Nephron (organoid): ENCODE data around the gene BANF2.

ENCODE experiments used
- H3K27ac Mint-ChIP-seq, 3 experiments: 2 replicates each; pipeline ENCODE4 v1.8.0; 2020; ENCODE audit warnings: mixed read lengths in 3 of 3, mild to moderate bottlenecking in 2 of 3, moderate library complexity in 1 of 3
- H3K27me3 Mint-ChIP-seq: 2 replicates; pipeline ENCODE4 v1.8.0; 2021; ENCODE audit warnings: low read depth, mild to moderate bottlenecking, moderate library complexity, mixed read lengths
- H3K36me3 Mint-ChIP-seq: 2 replicates; pipeline ENCODE4 v1.8.0; 2020; ENCODE audit warnings: low read depth, mixed read lengths
- H3K4me1 Mint-ChIP-seq: 2 replicates; pipeline ENCODE4 v1.8.0; 2020; ENCODE audit warnings: mixed read lengths
- H3K4me3 Mint-ChIP-seq, 3 experiments: 2 replicates each; pipeline ENCODE4 v1.8.0; 2020; ENCODE audit warnings: mild to moderate bottlenecking in 3 of 3, mixed read lengths in 3 of 3, moderate library complexity in 2 of 3
- H3K9me3 Mint-ChIP-seq: 2 replicates; pipeline ENCODE4 v1.8.0; 2020; ENCODE audit warnings: mixed read lengths
- CTCF ChIP-seq, 3 experiments: fragments of 200-600 bp; sonication (generic); IDR thresholded peaks; one replicate each; pipeline ENCODE4 v1.5.0; 2021; ENCODE audit warnings: antibody characterized with exemption in 3 of 3; ENCODE audit not compliant: unreplicated experiment in 3 of 3

BANF2 gene

GRCh38 chr20:17756529-17756928 lies 56.8 kb downstream of the BANF2 start:
- Mint-ChIP-seq H3K4me1 (no peaks in the 10 kb centered on the region), H3K36me3 (peaks cover 9% of the 10 kb centered on the region), H3K4me3 (no peak overlapping the region), H3K27ac (no peak overlapping the region), H3K9me3 (peaks cover 26% of the 10 kb centered on the region), H3K27me3 (peaks cover 19% of the 10 kb centered on the region)
- no peak for TF ChIP-seq CTCF (IDR thresholded peaks at IDR 0.05; ENCODE audit: unreplicated experiment in 3 of 3)

- no peak overlapping the region for H3K27ac Mint-ChIP-seq
- H3K4me1 Mint-ChIP-seq: no peaks in the 10 kb centered on the region
Observed at GRCh38 chr20:17757496-17757895, 57.7 kb downstream of the BANF2 start.

GRCh38 chr20:17758010-17758409 lies 58.2 kb downstream of the BANF2 start:
- Mint-ChIP-seq H3K27ac (no peak overlapping the region), H3K4me3 (no peak overlapping the region), H3K36me3 (peaks cover 9% of the 10 kb centered on the region), H3K27me3 (peaks cover 14% of the 10 kb centered on the region), H3K4me1 (no peaks in the 10 kb centered on the region), H3K9me3 (peaks cover 27% of the 10 kb centered on the region)
- TF ChIP-seq CTCF (IDR thresholded peaks at IDR 0.05; ENCODE audit: unreplicated experiment in 3 of 3): no peak

More at GRCh38 chr20:17757496-17757895, 57.7 kb downstream of the BANF2 start:
- Mint-ChIP-seq H3K9me3 (peaks cover 27% of the 10 kb centered on the region), H3K36me3 (peaks cover 9% of the 10 kb centered on the region), H3K4me3 (no peak overlapping the region), H3K27me3 (peaks cover 18% of the 10 kb centered on the region)
- TF ChIP-seq CTCF (IDR thresholded peaks at IDR 0.05; ENCODE audit: unreplicated experiment in 3 of 3): no peak

GRCh38 chr20:17758512-17758911 lies 58.7 kb downstream of the BANF2 start:
- Mint-ChIP-seq H3K9me3 (peaks cover 27% of the 10 kb centered on the region), H3K27ac (no peak overlapping the region), H3K4me3 (no peak overlapping the region), H3K36me3 (peaks cover 9% of the 10 kb centered on the region), H3K4me1 (no peaks in the 10 kb centered on the region), H3K27me3 (peaks cover 12% of the 10 kb centered on the region)
- no peak for TF ChIP-seq CTCF (IDR thresholded peaks at IDR 0.05; ENCODE audit: unreplicated experiment in 3 of 3)

- H3K27me3 Mint-ChIP-seq: peaks cover 9% of the 10 kb centered on the region
- TF ChIP-seq CTCF (IDR thresholded peaks at IDR 0.05; ENCODE audit: unreplicated experiment in 3 of 3): no peak
- H3K9me3 Mint-ChIP-seq: peaks cover 27% of the 10 kb centered on the region
- H3K4me1 Mint-ChIP-seq: no peaks in the 10 kb centered on the region
- no peak overlapping the region for H3K4me3 Mint-ChIP-seq
- H3K36me3 Mint-ChIP-seq: peaks cover 9% of the 10 kb centered on the region
- H3K27ac Mint-ChIP-seq: no peak overlapping the region
Observed at GRCh38 chr20:17759449-17759848, 59.7 kb downstream of the BANF2 start.

- Mint-ChIP-seq H3K4me3 (no peak overlapping the region), H3K27me3 (peaks cover 11% of the 10 kb centered on the region), H3K36me3 (peaks cover 9% of the 10 kb centered on the region), H3K27ac (no peak overlapping the region), H3K4me1 (no peaks in the 10 kb centered on the region), H3K9me3 (peaks cover 22% of the 10 kb centered on the region)
- TF ChIP-seq CTCF (IDR thresholded peaks at IDR 0.05; ENCODE audit: unreplicated experiment in 3 of 3): no peak
Observed at GRCh38 chr20:17761604-17762003, 61.8 kb downstream of the BANF2 start.
